MM.1S (cell line): ENCODE data around the gene MVK.

Experiments
- DNase-seq: peaks from one replicate; pipeline ENCODE4 v3.0.0-alpha.2; 2015
- H2AFZ ChIP-seq: fragments of 300-600 bp; sonication (generic); 2 replicates; pipeline ENCODE4 v1.6.0; 2016; ENCODE audit warnings: antibody characterized with exemption, low read length
- H3F3A ChIP-seq: fragments of 300-600 bp; sonication (generic); 2 replicates; pipeline ENCODE4 v1.6.1; 2016; ENCODE audit warnings: mild to moderate bottlenecking, antibody characterized with exemption, low read length, moderate library complexity, mixed read lengths; ENCODE audit not compliant: insufficient read depth
- H3K27ac ChIP-seq: fragments of 300-600 bp; sonication (generic); 2 replicates; pipeline ENCODE4 v1.5.1; 2016; ENCODE audit warnings: mild to moderate bottlenecking, low read length
- H3K27me3 ChIP-seq: fragments of 300-600 bp; sonication (generic); replicated peaks from 2 replicates; pipeline ENCODE4 v1.6.0; 2016; ENCODE audit warnings: low read length; ENCODE audit not compliant: insufficient read depth
- H3K36me3 ChIP-seq: fragments of 300-600 bp; sonication (generic); replicated peaks from 2 replicates; pipeline ENCODE4 v1.6.1; 2016; ENCODE audit warnings: mild to moderate bottlenecking, low read length, mixed read lengths; ENCODE audit not compliant: insufficient read depth
- H3K4me1 ChIP-seq: fragments of 300-600 bp; sonication (generic); 2 replicates; pipeline ENCODE4 v1.6.1; 2016; ENCODE audit warnings: low read length, mixed read lengths
- H3K4me2 ChIP-seq: fragments of 300-600 bp; sonication (generic); 2 replicates; pipeline ENCODE4 v1.6.0; 2016; ENCODE audit warnings: low read depth, low read length
- H3K4me3 ChIP-seq: fragments of 300-600 bp; sonication (generic); 2 replicates; pipeline ENCODE4 v1.5.1; 2016; ENCODE audit warnings: low read length, mixed read lengths
- H3K79me2 ChIP-seq: fragments of 300-600 bp; sonication (generic); 2 replicates; pipeline ENCODE4 v1.6.1; 2016; ENCODE audit warnings: mixed run types, low read length, mixed read lengths
- H3K9ac ChIP-seq: fragments of 300-600 bp; sonication (generic); 2 replicates; pipeline ENCODE4 v1.6.1; 2016; ENCODE audit warnings: low read length, mixed read lengths
- H3K9me2 ChIP-seq: fragments of 300-600 bp; sonication (generic); replicated peaks from 2 replicates; pipeline ENCODE4 v1.6.1; 2016; ENCODE audit warnings: mild to moderate bottlenecking, low read length, mixed read lengths; ENCODE audit not compliant: insufficient read depth
- H3K9me3 ChIP-seq: fragments of 300-600 bp; sonication (generic); replicated peaks from 2 replicates; pipeline ENCODE4 v1.6.1; 2016; ENCODE audit warnings: mild to moderate bottlenecking, low read length, mixed read lengths; ENCODE audit not compliant: insufficient read depth
- H4K20me1 ChIP-seq: fragments of 300-600 bp; sonication (generic); 2 replicates; pipeline ENCODE4 v1.6.1; 2016; ENCODE audit warnings: mild to moderate bottlenecking, low read length, moderate library complexity, mixed read lengths; ENCODE audit not compliant: insufficient read depth
- CTCF ChIP-seq: fragments of 300-600 bp; sonication (generic); IDR thresholded peaks from 2 replicates; pipeline ENCODE4 v1.5.1; 2016; ENCODE audit warnings: antibody characterized with exemption, low read length, mixed read lengths
- EZH2 ChIP-seq: fragments of 300-600 bp; sonication (generic); optimal IDR thresholded peaks from 2 replicates; pipeline ENCODE3; 2017; ENCODE audit warnings: low read depth, mild to moderate bottlenecking, antibody characterized with exemption, low read length, mixed read lengths
- EZH2phosphoT487 ChIP-seq: fragments of 300-600 bp; sonication (generic); IDR thresholded peaks from 2 replicates; pipeline ENCODE4 v1.6.1; 2018; ENCODE audit warnings: antibody characterized with exemption, low read length

Gene MVK

GRCh38 chr12:109615556-109616229 lies 42.1 kb downstream of the MVK start:
- Histone ChIP-seq H3K4me1 (no peaks in the 10 kb centered on the region), H3K9ac (no peak overlapping the region), H3K27me3 (peaks cover 12% of the 10 kb centered on the region; the same call in 1 of the 2 replicates), H3K27ac (no peak overlapping the region), H3K4me2 (no peak overlapping the region), H2AFZ (no peak overlapping the region), H3K9me3 (no peaks in the 10 kb centered on the region), H3F3A (no peaks in the 10 kb centered on the region), H3K4me3 (no peak overlapping the region), H3K79me2 (no peaks in the 10 kb centered on the region), H3K9me2 (no peaks in the 10 kb centered on the region), H3K36me3 (no peaks in the 10 kb centered on the region), H4K20me1 (no peaks in the 10 kb centered on the region)
- no peak for DNase-seq
- TF ChIP-seq CTCF (no peak), EZH2phosphoT487 (no peak), EZH2 (no peak)

DNA sequence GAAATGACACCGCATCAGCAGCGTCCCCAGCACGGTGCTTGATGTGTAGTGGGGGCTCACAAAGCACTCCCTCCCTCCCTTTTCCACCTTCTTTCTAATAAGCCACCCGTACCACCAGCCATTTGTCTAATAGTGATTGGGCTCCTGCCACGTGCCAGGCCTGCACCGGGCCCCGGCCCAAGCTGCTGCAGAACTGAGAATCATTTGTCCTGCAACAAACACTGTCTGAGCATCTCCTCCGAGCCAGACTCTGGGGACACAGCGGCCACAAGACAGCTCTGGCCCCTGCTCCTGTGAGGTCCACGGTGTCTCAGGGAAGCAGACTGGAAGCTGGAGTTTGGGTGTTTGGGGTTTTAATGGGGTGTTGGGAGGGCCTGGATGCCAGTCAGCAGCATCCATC lies 43.9 kb downstream of the MVK start:
- Histone ChIP-seq H3F3A (no peaks in the 10 kb centered on the region), H3K27ac (no peak overlapping the region), H3K9ac (no peak overlapping the region), H4K20me1 (no peaks in the 10 kb centered on the region), H3K27me3 (peaks cover 26% of the 10 kb centered on the region; the same call in 1 of the 2 replicates), H3K4me1 (no peaks in the 10 kb centered on the region), H3K36me3 (no peaks in the 10 kb centered on the region), H3K4me2 (no peak overlapping the region), H3K79me2 (no peaks in the 10 kb centered on the region), H3K9me3 (no peaks in the 10 kb centered on the region), H2AFZ (no peak overlapping the region), H3K9me2 (no peaks in the 10 kb centered on the region), H3K4me3 (no peak overlapping the region)
- TF ChIP-seq EZH2phosphoT487: no peak
- TF ChIP-seq CTCF: no peak
- TF ChIP-seq EZH2: no peak
- DNase-seq: no peak

GRCh38 chr12:109618082-109618481 lies 44.5 kb downstream of the MVK start:
- Histone ChIP-seq H3K9ac (no peak overlapping the region), H3K4me3 (no peak overlapping the region), H3F3A (no peaks in the 10 kb centered on the region), H3K4me1 (no peaks in the 10 kb centered on the region), H3K27ac (no peak overlapping the region), H2AFZ (no peak overlapping the region), H3K9me2 (no peaks in the 10 kb centered on the region), H3K27me3 (peaks cover 26% of the 10 kb centered on the region; the same call in 1 of the 2 replicates), H3K9me3 (no peaks in the 10 kb centered on the region), H3K4me2 (no peak overlapping the region), H3K36me3 (no peaks in the 10 kb centered on the region), H3K79me2 (no peaks in the 10 kb centered on the region), H4K20me1 (no peaks in the 10 kb centered on the region)
- TF ChIP-seq EZH2 (no peak), EZH2phosphoT487 (no peak), CTCF (no peak)
- DNase-seq: no peak
